Measurements from ENCODE around the gene ALDH18A1.

DNA sequence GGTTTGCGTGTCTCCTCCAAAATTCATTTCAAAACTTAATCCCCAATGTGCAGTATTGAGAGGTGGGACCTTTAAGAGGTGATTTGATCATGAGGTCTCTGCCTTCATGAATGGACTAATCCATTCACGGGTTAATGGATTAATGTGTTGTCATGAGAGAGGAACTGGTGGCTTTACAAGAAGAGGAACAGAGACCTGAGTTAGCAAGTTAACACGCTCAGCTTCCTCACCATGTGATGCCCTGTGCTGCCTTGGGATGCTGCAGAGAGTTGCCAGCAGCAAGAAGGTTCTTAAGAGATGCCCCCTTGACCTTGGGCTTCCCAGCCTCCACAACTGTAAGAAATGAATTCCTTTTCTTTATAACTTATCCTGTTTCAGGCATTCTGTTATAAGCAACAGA is 40.9 kb upstream of the ALDH18A1 start:
- TF ChIP-seq, protein P1, sequence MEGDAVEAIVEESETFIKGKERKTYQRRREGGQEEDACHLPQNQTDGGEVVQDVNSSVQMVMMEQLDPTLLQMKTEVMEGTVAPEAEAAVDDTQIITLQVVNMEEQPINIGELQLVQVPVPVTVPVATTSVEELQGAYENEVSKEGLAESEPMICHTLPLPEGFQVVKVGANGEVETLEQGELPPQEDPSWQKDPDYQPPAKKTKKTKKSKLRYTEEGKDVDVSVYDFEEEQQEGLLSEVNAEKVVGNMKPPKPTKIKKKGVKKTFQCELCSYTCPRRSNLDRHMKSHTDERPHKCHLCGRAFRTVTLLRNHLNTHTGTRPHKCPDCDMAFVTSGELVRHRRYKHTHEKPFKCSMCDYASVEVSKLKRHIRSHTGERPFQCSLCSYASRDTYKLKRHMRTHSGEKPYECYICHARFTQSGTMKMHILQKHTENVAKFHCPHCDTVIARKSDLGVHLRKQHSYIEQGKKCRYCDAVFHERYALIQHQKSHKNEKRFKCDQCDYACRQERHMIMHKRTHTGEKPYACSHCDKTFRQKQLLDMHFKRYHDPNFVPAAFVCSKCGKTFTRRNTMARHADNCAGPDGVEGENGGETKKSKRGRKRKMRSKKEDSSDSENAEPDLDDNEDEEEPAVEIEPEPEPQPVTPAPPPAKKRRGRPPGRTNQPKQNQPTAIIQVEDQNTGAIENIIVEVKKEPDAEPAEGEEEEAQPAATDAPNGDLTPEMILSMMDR (IDR thresholded peaks at IDR 0.05; ENCODE audit: insufficient read depth, low read length): no peak
- TF ChIP-seq POLR2AphosphoS5 (IDR thresholded peaks at IDR 0.05; ENCODE audit: low read depth): no peak
- TF ChIP-seq, protein P2, sequence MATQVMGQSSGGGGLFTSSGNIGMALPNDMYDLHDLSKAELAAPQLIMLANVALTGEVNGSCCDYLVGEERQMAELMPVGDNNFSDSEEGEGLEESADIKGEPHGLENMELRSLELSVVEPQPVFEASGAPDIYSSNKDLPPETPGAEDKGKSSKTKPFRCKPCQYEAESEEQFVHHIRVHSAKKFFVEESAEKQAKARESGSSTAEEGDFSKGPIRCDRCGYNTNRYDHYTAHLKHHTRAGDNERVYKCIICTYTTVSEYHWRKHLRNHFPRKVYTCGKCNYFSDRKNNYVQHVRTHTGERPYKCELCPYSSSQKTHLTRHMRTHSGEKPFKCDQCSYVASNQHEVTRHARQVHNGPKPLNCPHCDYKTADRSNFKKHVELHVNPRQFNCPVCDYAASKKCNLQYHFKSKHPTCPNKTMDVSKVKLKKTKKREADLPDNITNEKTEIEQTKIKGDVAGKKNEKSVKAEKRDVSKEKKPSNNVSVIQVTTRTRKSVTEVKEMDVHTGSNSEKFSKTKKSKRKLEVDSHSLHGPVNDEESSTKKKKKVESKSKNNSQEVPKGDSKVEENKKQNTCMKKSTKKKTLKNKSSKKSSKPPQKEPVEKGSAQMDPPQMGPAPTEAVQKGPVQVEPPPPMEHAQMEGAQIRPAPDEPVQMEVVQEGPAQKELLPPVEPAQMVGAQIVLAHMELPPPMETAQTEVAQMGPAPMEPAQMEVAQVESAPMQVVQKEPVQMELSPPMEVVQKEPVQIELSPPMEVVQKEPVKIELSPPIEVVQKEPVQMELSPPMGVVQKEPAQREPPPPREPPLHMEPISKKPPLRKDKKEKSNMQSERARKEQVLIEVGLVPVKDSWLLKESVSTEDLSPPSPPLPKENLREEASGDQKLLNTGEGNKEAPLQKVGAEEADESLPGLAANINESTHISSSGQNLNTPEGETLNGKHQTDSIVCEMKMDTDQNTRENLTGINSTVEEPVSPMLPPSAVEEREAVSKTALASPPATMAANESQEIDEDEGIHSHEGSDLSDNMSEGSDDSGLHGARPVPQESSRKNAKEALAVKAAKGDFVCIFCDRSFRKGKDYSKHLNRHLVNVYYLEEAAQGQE (IDR thresholded peaks at IDR 0.05; ENCODE audit: insufficient replicate concordance, low read depth): no peak

All from HL-60 (cell line).